Upper lobe of left lung (tissue), 4 donors: ENCODE data around the gene FGF14.

Experiments used
- EP300 ChIP-seq, 4 donors: sonication (generic); formaldehyde crosslinking; IDR thresholded peaks; one replicate each; pipeline ENCODE4 v1.5.1; 2017; ENCODE audit warnings: antibody characterized with exemption in 4 of 4, control low read depth in 2 of 4
- POLR2AphosphoS5 ChIP-seq, 2 donors: sonication (generic); formaldehyde crosslinking; IDR thresholded peaks; one replicate each; pipeline ENCODE4 v1.5.1; 2017; ENCODE audit warnings: antibody characterized with exemption in 2 of 2
- TF ChIP-seq, protein P1 (sequence below), 6 experiments: fragments of 450-650 bp in 4 of 6; fragments of 200-600 bp in 2 of 6; sonication (generic) in 2 of 6; IDR thresholded peaks; one replicate each; pipeline ENCODE4 v1.5.1; 2016 to 2019; ENCODE audit warnings: antibody characterized with exemption in 6 of 6

- TF ChIP-seq, protein P1, sequence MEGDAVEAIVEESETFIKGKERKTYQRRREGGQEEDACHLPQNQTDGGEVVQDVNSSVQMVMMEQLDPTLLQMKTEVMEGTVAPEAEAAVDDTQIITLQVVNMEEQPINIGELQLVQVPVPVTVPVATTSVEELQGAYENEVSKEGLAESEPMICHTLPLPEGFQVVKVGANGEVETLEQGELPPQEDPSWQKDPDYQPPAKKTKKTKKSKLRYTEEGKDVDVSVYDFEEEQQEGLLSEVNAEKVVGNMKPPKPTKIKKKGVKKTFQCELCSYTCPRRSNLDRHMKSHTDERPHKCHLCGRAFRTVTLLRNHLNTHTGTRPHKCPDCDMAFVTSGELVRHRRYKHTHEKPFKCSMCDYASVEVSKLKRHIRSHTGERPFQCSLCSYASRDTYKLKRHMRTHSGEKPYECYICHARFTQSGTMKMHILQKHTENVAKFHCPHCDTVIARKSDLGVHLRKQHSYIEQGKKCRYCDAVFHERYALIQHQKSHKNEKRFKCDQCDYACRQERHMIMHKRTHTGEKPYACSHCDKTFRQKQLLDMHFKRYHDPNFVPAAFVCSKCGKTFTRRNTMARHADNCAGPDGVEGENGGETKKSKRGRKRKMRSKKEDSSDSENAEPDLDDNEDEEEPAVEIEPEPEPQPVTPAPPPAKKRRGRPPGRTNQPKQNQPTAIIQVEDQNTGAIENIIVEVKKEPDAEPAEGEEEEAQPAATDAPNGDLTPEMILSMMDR (IDR thresholded peaks at IDR 0.05): no peak
- no peak for TF ChIP-seq EP300 (IDR thresholded peaks at IDR 0.05)
- TF ChIP-seq POLR2AphosphoS5 (IDR thresholded peaks at IDR 0.05): no peak
These were observed 198.1 kb downstream of the FGF14 start for GRCh38 chr13:102203718-102204117.
